GM12801 (cell line): Measurements from ENCODE around the gene BRICD5.

Experiments used
- CTCF ChIP-seq: IDR thresholded peaks from one replicate; pipeline ENCODE4 v1.5.1; 2011; ENCODE audit warnings: control low read depth; ENCODE audit not compliant: insufficient read length; ENCODE audit errors: extremely low read depth

Gene BRICD5

GRCh38 chr16:2196981-2197511, 13.6 kb downstream of the BRICD5 start:
- TF ChIP-seq CTCF: no peak

- no peak for TF ChIP-seq CTCF
These were observed 14.3 kb downstream of the BRICD5 start, which contains the start of gene CASKIN1 for GRCh38 chr16:2196162-2196980. Gene CASKIN1 (minus strand): TSS chr16:2196605. CDS start chr16:2196432, 173 bp downstream.

GRCh38 chr16:2195322-2196161, 15.1 kb downstream of the BRICD5 start:
- TF ChIP-seq CTCF: no peak

- TF ChIP-seq CTCF: no peak
These were observed 15.8 kb downstream of the BRICD5 start for GRCh38 chr16:2194852-2195321.

- TF ChIP-seq CTCF: no peak
These were observed 16.4 kb downstream of the BRICD5 start for GRCh38 chr16:2194166-2194834.

- TF ChIP-seq CTCF: no peak
These were observed 19.3 kb downstream of the BRICD5 start for GRCh38 chr16:2191446-2191706.
